GM12801 (cell line): ENCODE measurements around the gene GSC.

ENCODE experiments used
- CTCF ChIP-seq: IDR thresholded peaks from one replicate; pipeline ENCODE4 v1.5.1; 2011; ENCODE audit warnings: control low read depth; ENCODE audit not compliant: insufficient read length; ENCODE audit errors: extremely low read depth

The GSC gene

GRCh38 chr14:94771158-94771905, 1.4 kb upstream of the GSC start:
- no peak for TF ChIP-seq CTCF

DNA sequence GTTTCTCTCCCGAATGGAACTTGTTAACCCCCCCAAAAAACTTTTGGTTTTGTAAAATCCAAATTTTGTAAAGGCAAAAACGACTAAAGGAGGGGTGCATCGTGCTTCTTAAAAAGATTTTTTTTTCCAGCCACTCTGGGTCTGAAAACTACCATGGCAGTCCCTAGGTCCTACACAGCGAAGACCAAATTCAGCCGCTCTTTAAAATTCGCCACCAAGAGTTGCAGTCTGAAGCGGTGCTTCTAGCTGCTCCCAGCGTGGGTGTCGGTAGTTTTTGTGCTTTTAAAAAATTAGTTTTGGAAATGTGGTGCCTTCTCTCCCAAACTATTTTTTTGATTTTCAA, 873 bp upstream of the GSC start:
- no peak for TF ChIP-seq CTCF

GRCh38 chr14:94770251-94770749, 387 bp upstream of the GSC start:
- no peak for TF ChIP-seq CTCF

DNA sequence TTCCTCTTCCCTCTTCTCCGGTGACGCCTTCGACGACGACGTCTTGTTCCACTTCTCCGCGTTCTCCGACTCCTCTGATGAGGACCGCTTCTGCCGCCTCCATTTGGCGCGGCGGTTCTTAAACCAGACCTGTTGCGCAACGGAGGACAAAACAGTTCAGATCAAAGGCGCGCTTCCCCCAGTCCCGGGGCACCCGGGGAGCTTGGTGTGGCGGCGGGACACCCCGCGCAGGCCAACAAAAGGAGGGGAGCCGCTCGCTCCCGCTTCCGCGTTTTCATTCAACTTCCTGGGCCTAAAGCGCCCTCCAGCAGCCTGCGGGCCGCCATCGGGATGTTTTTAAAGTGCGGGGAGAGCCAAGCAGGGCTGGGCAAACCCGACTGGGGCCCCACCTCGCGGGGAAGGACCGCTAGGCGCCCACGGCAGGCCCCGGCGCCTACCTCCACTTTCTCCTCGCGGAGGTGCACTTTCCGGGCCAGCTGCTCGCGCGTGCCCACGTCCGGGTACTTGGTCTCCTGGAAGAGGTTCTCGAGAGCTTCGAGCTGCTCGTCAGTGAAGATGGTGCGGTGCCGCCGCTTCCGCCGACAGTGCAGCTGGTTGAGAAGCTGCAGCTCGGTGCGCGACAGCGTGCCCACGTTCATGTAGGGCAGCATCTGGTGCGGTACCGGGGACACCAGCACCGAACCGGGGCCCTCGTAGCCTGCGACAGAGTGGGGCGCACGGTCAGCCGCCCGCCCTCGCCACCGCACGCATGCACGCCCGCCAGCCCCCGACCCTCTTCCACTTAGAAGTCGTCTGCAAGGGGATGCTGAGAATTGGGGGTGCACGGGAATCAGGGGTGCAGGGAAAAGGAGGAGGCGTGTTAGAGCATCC, 1.2 kb downstream of the GSC start:
- no peak for TF ChIP-seq CTCF

DNA sequence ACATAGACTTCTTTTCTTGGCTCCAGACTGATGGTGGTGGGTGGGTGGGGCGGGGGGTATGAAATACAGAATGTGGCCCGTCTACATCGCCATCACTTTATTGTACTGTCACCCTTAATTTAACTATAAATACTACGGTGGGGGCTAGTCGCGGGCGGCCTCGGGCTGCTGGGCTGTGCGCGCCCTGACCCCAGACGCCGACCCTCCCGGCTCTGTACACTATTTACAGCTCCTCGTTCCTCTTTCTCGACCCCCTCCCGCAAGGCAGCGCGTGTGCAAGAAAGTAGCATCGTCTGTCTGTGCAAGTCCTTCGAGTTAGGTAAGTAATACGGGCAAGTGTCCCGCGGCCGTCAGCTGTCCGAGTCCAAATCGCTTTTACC, 1.8 kb downstream of the GSC start:
- TF ChIP-seq CTCF, result no peak

DNA sequence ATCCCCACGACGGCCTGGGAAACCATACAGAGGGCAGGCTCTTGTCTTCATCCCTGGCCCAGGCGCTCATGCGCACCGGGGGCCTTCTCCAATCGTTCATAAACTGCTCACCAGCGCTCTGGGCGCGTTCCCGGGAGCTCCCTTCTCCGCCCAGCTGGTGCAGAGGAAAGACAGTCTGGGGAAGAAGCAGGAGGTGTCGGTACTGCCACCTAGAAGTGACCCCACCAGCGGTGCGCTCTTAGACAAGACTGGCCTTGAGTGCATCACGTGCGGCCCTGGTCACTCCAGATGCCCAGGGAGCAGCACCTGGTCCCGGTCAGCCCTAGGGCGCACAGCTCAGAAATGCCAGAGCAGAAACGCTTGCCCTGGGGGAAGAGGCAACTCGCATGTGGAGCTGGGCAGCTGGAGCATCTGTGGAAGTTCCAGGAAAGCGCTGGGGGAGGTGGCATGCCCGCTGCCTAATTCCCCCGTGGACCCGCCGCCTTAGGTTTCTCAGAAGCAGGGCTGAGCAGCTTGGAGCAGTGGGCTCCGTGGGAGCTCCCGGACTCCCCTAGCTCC, 2.5 kb downstream of the GSC start:
- no peak for TF ChIP-seq CTCF

DNA sequence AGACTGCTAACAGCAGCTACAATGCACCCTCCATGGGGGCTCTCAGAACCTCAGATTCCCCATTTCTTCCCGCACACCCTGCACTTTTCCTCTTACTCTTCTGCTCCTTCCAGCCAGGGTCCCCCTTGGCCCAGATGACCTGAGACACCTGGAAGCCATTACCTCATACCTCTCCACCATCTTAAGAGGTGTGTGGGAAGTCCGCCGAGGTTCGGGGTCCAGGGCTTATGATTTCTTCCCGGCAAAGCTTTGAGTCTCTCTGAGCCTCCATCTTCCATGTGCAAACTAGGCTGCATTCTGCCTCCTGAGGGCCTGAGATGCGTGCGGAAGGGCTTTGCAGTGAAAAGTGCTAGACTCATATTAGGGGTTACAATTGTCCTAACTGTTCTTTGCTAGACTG, 5.3 kb downstream of the GSC start:
- TF ChIP-seq CTCF, result no peak
